Activated CD8-positive, alpha-beta T cell treated with anti-CD3 and anti-CD28 coated beads, Interleukin-2, amount 10 ng/mL, durations not matched to agents 7 days and 5 days (primary cell): ENCODE data around the gene NR6A1. TPM values are rescaled to one million over a fixed set of nuclear protein-coding genes. Genes with fewer than 3 reads are reported as not detected.
"Not testable (repeated sequence)": the region's sequence is repeated elsewhere in the genome, so short reads cannot be mapped to it uniquely, and the experiment has no call there.

Experiments
- ATAC-seq: fragments of 150-1000 bp; cut with Tn5 transposase; one replicate; pipeline ENCODE4 v1.10.0; 2021; ENCODE audit warnings: moderate library complexity
- CTCF ChIA-PET: fragments of 350-600 bp; sonication (Branson Sonifier 250); formaldehyde crosslinking; loops from one replicate; lab custom pipeline; 2021; ENCODE audit warnings: antibody characterized with exemption; lab: Charles Lee
- POLR2A ChIA-PET: fragments of 350-600 bp; sonication (Branson Sonifier 250); formaldehyde crosslinking; loops from one replicate; lab custom pipeline; 2021; ENCODE audit warnings: antibody characterized with exemption; lab: Charles Lee
- DNase-seq: peaks from one replicate; pipeline ENCODE4 v3.0.0-alpha.2; 2020
- H3K27ac Mint-ChIP-seq: one replicate; pipeline ENCODE4 v1.8.0; 2021; ENCODE audit warnings: mild to moderate bottlenecking, mixed read lengths
- H3K27me3 Mint-ChIP-seq: one replicate; pipeline ENCODE4 v1.8.0; 2021; ENCODE audit warnings: low read depth, mixed read lengths
- H3K36me3 Mint-ChIP-seq: one replicate; pipeline ENCODE4 v1.8.0; 2021; ENCODE audit warnings: low read depth, mixed read lengths
- H3K4me1 Mint-ChIP-seq: one replicate; pipeline ENCODE4 v1.8.0; 2021; ENCODE audit warnings: low read depth, mixed read lengths
- H3K4me3 Mint-ChIP-seq: one replicate; pipeline ENCODE4 v1.8.0; 2021; ENCODE audit warnings: mild to moderate bottlenecking, mixed read lengths
- H3K9me3 Mint-ChIP-seq: one replicate; pipeline ENCODE4 v1.8.0; 2022; ENCODE audit warnings: mixed read lengths; ENCODE audit not compliant: insufficient read depth
- total RNA-seq, 2 experiments: library from RNA; stranded (reverse); gene quantifications; one replicate each; pipeline ENCODE4 v1.2.3, GENCODE V29; 2021

The NR6A1 gene
- total RNA-seq, 2 experiments from 2014 or later = 0.18 to 0.26 TPM

DNA sequence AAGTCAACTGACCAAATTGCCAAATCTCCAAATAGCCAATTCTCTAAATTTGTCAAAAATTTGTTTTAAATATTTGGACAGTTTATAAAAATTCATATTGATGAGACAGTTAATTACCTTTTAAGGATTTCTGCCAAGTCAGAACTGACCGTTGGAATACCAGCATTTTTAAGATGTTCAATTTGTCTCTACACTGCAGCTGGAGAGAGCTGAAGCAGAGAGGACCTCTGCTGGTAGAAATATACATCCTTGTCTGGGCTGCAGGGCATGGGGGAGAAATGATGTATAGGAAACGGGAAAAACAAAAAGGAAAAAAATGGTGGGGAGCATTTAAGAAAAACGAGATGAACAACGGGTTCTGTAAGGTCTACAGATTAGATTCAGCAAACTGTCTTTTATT, 16.8 kb downstream of the NR6A1 start:
- Mint-ChIP-seq H3K27ac (no peak overlapping the region), H3K36me3 (no peaks in the 10 kb centered on the region), H3K9me3 (no peaks in the 10 kb centered on the region), H3K4me1 (no peaks in the 10 kb centered on the region), H3K27me3 (peaks cover 62% of the 10 kb centered on the region), H3K4me3 (no peak overlapping the region)
- POLR2A ChIA-PET = no interaction called here
- ATAC-seq (no peak), DNase-seq (no peak)
- CTCF ChIA-PET = interaction anchor here (1.0 kb wide), 1 partner anchor 424 kb away, joined by 3 read pairs; no protein-coding TSS in a partner anchor

GRCh38 chr9:124752967-124753366, 18.1 kb downstream of the NR6A1 start:
- ATAC-seq (no peak), DNase-seq (no peak)
- Mint-ChIP-seq H3K27me3 (peaks cover 51% of the 10 kb centered on the region), H3K4me1 (no peaks in the 10 kb centered on the region), H3K9me3 (no peaks in the 10 kb centered on the region), H3K27ac (no peak overlapping the region), H3K36me3 (no peaks in the 10 kb centered on the region), H3K4me3 (no peak overlapping the region)
- CTCF ChIA-PET = interaction anchor here (1.5 to 1.6 kb wide), 3 partner anchors 10 to 100 kb away, joined by 3 to 5 read pairs (median 5); partner anchors contain the start of gene WDR38
- POLR2A ChIA-PET = no interaction called here

DNA sequence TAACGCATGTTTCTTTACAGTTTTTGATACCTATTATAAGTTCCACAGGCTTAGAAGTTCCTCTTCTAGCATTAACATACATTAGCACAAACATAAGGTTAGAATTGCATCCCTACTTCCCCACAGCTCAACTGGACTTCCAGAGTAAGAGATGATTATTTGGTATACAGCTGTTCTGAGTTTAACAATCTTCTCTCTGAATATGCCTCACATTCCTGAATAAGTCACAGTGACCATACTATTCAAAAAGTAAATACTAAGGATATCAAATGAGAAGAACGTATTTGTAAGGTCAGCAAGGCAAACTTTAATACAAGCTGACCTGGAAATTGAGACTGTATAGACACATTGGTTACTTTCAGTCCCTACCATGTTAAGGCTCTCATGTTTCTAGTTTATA, 21.3 kb downstream of the NR6A1 start:
- H3K4me1 Mint-ChIP-seq = no peaks in the 10 kb centered on the region
- DNase-seq (no peak), ATAC-seq (no peak)
- peaks cover 35% of the 10 kb centered on the region for H3K27me3 Mint-ChIP-seq
- ChIA-PET POLR2A (no interaction called here), CTCF (interaction anchor here (0.7 kb wide), 1 partner anchor 25 kb away, joined by 3 read pairs; no protein-coding TSS in a partner anchor)
- H3K36me3 Mint-ChIP-seq = no peaks in the 10 kb centered on the region
- no peaks in the 10 kb centered on the region for H3K9me3 Mint-ChIP-seq
- no peak overlapping the region for H3K4me3 Mint-ChIP-seq
- no peak overlapping the region for H3K27ac Mint-ChIP-seq

- H3K27me3 Mint-ChIP-seq = peaks cover 30% of the 10 kb centered on the region
- H3K36me3 Mint-ChIP-seq = no peaks in the 10 kb centered on the region
- DNase-seq (no peak), ATAC-seq (no peak)
- H3K9me3 Mint-ChIP-seq = no peaks in the 10 kb centered on the region
- no peak overlapping the region for H3K4me3 Mint-ChIP-seq
- no peaks in the 10 kb centered on the region for H3K4me1 Mint-ChIP-seq
- CTCF ChIA-PET = interaction anchor here (1.5 kb wide), 1 partner anchor 132 kb away, joined by 3 read pairs; no protein-coding TSS in a partner anchor
- POLR2A ChIA-PET = no interaction called here
- no peak overlapping the region for H3K27ac Mint-ChIP-seq
Measured at GRCh38 chr9:124749284-124749683, 21.8 kb downstream of the NR6A1 start.

- DNase-seq (no peak), ATAC-seq (no peak)
- Mint-ChIP-seq H3K27ac (no peak overlapping the region), H3K4me1 (no peaks in the 10 kb centered on the region), H3K27me3 (peaks cover 22% of the 10 kb centered on the region), H3K36me3 (no peaks in the 10 kb centered on the region), H3K4me3 (no peak overlapping the region), H3K9me3 (no peaks in the 10 kb centered on the region)
- ChIA-PET POLR2A (no interaction called here), CTCF (no interaction called here)
Measured at GRCh38 chr9:124747065-124747464, 24.0 kb downstream of the NR6A1 start.

- ATAC-seq (no peak), DNase-seq (no peak)
- Mint-ChIP-seq H3K4me3 (no peak overlapping the region), H3K4me1 (no peaks in the 10 kb centered on the region), H3K27me3 (peaks cover 14% of the 10 kb centered on the region), H3K36me3 (no peaks in the 10 kb centered on the region), H3K27ac (no peak overlapping the region), H3K9me3 (no peaks in the 10 kb centered on the region)
- CTCF ChIA-PET = interaction anchor here (1.0 to 3.1 kb wide), 10 partner anchors 13 to 127 kb away, joined by 3 to 8 read pairs (median 4); partner anchors contain the start of gene WDR38
- POLR2A ChIA-PET = no interaction called here
Measured at GRCh38 chr9:124743686-124744348, 27.3 kb downstream of the NR6A1 start.

DNA sequence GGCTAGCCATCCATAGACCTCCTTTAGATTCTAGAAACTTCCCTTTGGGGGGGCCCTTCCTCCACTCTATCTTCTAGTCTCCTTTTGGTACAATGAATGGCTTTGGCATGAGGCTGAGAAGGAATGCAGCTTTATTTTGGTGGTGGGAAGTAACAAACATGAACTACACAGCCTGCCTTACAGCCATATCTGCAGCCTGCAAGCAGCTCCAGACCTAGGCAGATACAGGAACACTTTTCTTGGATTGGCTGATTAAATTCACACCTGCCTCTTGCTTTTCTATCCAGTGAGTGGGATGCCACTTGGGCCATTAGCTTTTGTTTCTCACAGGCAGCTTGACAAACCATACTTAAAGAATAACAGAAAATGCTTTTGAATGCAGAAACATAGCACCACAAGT, 28.2 kb downstream of the NR6A1 start:
- H3K4me1 Mint-ChIP-seq = no peaks in the 10 kb centered on the region
- DNase-seq (no peak), ATAC-seq (no peak)
- no peak overlapping the region for H3K27ac Mint-ChIP-seq
- no peaks in the 10 kb centered on the region for H3K9me3 Mint-ChIP-seq
- peaks cover 14% of the 10 kb centered on the region for H3K27me3 Mint-ChIP-seq
- POLR2A ChIA-PET = no interaction called here
- no peaks in the 10 kb centered on the region for H3K36me3 Mint-ChIP-seq
- CTCF ChIA-PET = interaction anchor here (0.9 to 3.1 kb wide), 8 partner anchors 10 to 126 kb away, joined by 3 to 8 read pairs (median 3); partner anchors contain the start of gene NR6A1
- no peak overlapping the region for H3K4me3 Mint-ChIP-seq

- H3K27me3 Mint-ChIP-seq = peaks cover 9% of the 10 kb centered on the region
- POLR2A ChIA-PET = no interaction called here
- no peak overlapping the region for H3K27ac Mint-ChIP-seq
- H3K4me3 Mint-ChIP-seq = no peak overlapping the region
- no peaks in the 10 kb centered on the region for H3K36me3 Mint-ChIP-seq
- CTCF ChIA-PET = no interaction called here
- ATAC-seq = no peak
- H3K4me1 Mint-ChIP-seq = peaks cover 4% of the 10 kb centered on the region
- H3K9me3 Mint-ChIP-seq = no peaks in the 10 kb centered on the region
- DNase-seq = no peak
Measured at GRCh38 chr9:124741662-124742061, 29.4 kb downstream of the NR6A1 start.

DNA sequence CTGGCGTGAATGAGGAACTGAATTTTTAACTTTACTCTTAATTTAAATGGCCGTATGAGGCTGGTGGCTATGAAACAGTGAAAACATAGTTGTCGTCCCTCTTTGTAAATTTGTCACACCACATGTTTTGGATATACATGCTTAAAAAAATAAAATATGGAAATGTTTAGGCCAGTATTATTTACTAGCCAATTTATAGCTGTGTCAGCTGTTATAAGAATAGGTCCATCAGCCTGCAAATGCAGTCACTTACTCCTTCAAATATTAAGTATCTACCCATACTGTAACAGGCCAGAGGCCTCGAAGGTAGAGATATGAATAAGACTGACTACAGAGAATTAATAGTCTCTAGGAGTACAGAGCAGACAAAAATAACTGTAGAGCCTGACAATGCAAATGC, 30.0 kb downstream of the NR6A1 start:
- H3K36me3 Mint-ChIP-seq = no peaks in the 10 kb centered on the region
- ATAC-seq = no peak
- H3K4me3 Mint-ChIP-seq = no peak overlapping the region
- peaks cover 11% of the 10 kb centered on the region for H3K27me3 Mint-ChIP-seq
- ChIA-PET POLR2A (no interaction called here), CTCF (no interaction called here)
- no peaks in the 10 kb centered on the region for H3K9me3 Mint-ChIP-seq
- no peak for DNase-seq
- peaks cover 4% of the 10 kb centered on the region for H3K4me1 Mint-ChIP-seq
- no peak overlapping the region for H3K27ac Mint-ChIP-seq

DNA sequence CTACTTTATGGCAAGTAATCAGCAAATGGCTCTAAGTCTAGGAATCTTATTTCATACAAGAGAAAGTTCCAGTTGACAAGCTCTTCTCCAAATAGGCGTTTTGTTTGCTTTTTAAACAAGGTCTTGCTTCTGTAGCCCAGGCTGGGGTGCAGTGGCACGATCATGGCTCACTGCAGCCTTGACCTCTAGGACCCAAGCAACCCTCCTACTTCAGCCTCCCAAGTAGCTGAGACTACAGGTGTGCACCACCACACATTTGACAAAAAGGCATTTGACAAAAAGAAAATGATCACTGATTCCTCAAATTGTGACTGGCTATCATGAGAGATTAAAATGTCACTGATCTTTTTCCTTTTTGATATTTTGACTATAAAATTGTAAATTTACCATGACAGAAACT, 31.8 kb downstream of the NR6A1 start:
- Mint-ChIP-seq H3K9me3 (no peaks in the 10 kb centered on the region), H3K4me3 (no peak overlapping the region), H3K27ac (no peak overlapping the region), H3K36me3 (no peaks in the 10 kb centered on the region), H3K4me1 (peaks cover 4% of the 10 kb centered on the region), H3K27me3 (peaks cover 12% of the 10 kb centered on the region)
- ChIA-PET POLR2A (no interaction called here), CTCF (no interaction called here)
- DNase-seq = no peak
- no peak for ATAC-seq

DNA sequence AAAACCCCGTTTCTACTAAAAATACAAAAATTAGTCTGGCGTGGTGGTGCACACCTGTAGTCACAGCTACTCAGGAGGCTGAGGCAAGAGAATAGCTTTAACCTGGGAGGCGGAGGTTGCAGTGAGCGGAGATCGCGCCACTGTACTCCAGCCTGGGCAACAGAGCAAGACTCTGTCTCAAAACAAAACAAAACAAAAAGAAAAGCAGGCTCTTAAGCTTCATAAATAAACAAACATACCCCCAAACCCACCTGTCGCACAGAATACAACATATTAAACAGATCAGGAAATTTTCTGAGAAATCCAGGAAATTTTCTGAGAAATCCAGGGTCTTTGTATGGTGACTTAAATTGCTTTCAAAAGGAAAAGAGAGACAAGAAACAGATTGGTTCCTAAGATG, 33.0 kb downstream of the NR6A1 start:
- H3K27me3 Mint-ChIP-seq = peaks cover 15% of the 10 kb centered on the region
- CTCF ChIA-PET, H3K27ac Mint-ChIP-seq, DNase-seq, H3K4me3 Mint-ChIP-seq, ATAC-seq, H3K4me1 Mint-ChIP-seq, H3K9me3 Mint-ChIP-seq, POLR2A ChIA-PET, H3K36me3 Mint-ChIP-seq: not testable (repeated sequence)

- H3K27ac Mint-ChIP-seq = no peak overlapping the region
- DNase-seq (no peak), ATAC-seq (no peak)
- peaks cover 18% of the 10 kb centered on the region for H3K27me3 Mint-ChIP-seq
- peaks cover 5% of the 10 kb centered on the region for H3K4me1 Mint-ChIP-seq
- H3K36me3 Mint-ChIP-seq = no peaks in the 10 kb centered on the region
- no peaks in the 10 kb centered on the region for H3K9me3 Mint-ChIP-seq
- H3K4me3 Mint-ChIP-seq = no peak overlapping the region
- ChIA-PET POLR2A (no interaction called here), CTCF (interaction anchor here (1.3 kb wide), 1 partner anchor 118 kb away, joined by 3 read pairs; no protein-coding TSS in a partner anchor)
Measured at GRCh38 chr9:124735121-124735520, 36.0 kb downstream of the NR6A1 start.
